Panc1 (cell line): Measurements from ENCODE around the gene SCN10A.

Source experiments
- CTCF ChIP-seq: fragments of 450-650 bp; IDR thresholded peaks from 2 replicates; pipeline ENCODE4 v1.5.1; 2017; ENCODE audit warnings: mild to moderate bottlenecking
- POLR2AphosphoS5 ChIP-seq: IDR thresholded peaks from 2 replicates; pipeline ENCODE4 v1.6.1; 2012; ENCODE audit warnings: mild to moderate bottlenecking, low read depth, low read length, moderate library complexity
- REST ChIP-seq, 2 experiments: IDR thresholded peaks; 2 replicates each; pipeline ENCODE4 v1.6.1; 2011 to 2012; ENCODE audit warnings: low read depth in 2 of 2, control low read depth in 1 of 2, low read length in 1 of 2, mild to moderate bottlenecking in 1 of 2, moderate library complexity in 1 of 2; ENCODE audit not compliant: insufficient read depth in 1 of 2
- SIN3A ChIP-seq: IDR thresholded peaks from 2 replicates; pipeline ENCODE4 v1.6.1; 2012; ENCODE audit warnings: low read depth, mild to moderate bottlenecking, low read length, moderate library complexity, borderline replicate concordance; ENCODE audit not compliant: insufficient read depth
- TCF7L2 ChIP-seq: IDR thresholded peaks from 2 replicates; pipeline ENCODE4 v1.6.1; 2011; ENCODE audit warnings: mild to moderate bottlenecking, low read depth, low read length, inconsistent platforms

GRCh38 chr3:38823186-38823585 lies 7.2 kb upstream of the SCN10A start:
- TF ChIP-seq CTCF (no peak), POLR2AphosphoS5 (no peak), REST (IDR thresholded peaks at IDR 0.05; ENCODE audit: insufficient read depth in 1 of 2, low read depth in 2 of 2, low read length in 1 of 2) (no peak), TCF7L2 (no peak), SIN3A (no peak)
